Mucosa of descending colon (tissue), 3 donors: ENCODE data around the gene OSBP. TPM values are rescaled to one million over a fixed set of nuclear protein-coding genes. Genes with fewer than 3 reads are reported as not detected.

Source experiments
- ATAC-seq: fragments of 200-7000 bp; cut with Tn5 transposase; one replicate; pipeline ENCODE4 v1.9.1; 2020; ENCODE audit warnings: mild to moderate bottlenecking, moderate library complexity
- DNase-seq, 3 donors: peaks; one replicate each; pipeline ENCODE4 v3.0.0-alpha.2; 2020
- H3K36me3 ChIP-seq: fragments of 200-600 bp; one replicate; pipeline ENCODE4 v1.8.0; 2021; ENCODE audit warnings: low read depth, mild to moderate bottlenecking
- H3K4me1 ChIP-seq: fragments of 200-600 bp; one replicate; pipeline ENCODE4 v1.8.0; 2021; ENCODE audit warnings: low read depth, mild to moderate bottlenecking
- H3K4me3 ChIP-seq: fragments of 200-600 bp; one replicate; pipeline ENCODE4 v1.8.0; 2021; ENCODE audit warnings: mild to moderate bottlenecking
- H3K9me3 ChIP-seq: fragments of 200-600 bp; one replicate; pipeline ENCODE4 v1.8.0; 2021; ENCODE audit warnings: mild to moderate bottlenecking
- intact Hi-C, 2 donors: fragments of 100-400 bp; cut with DNase I in 1 of 2; cut with micrococcal nuclease in 1 of 2; formaldehyde crosslinking; loops; one replicate each; pipeline versions ENCODE4 v1.11.0 to v1.11.1; 2022; cut with DNase I, micrococcal nuclease
- long read RNA-seq, 2 donors: library from polyadenylated mRNA; unstranded; transcript quantifications; one replicate each; pipeline ENCODE4 v2.0.0, GENCODE V29; 2019 to 2021
- total RNA-seq, 3 donors: library from RNA; stranded (reverse); fragmentation: NEBNext Ultra II Directional in 2 of 3; extraction: Animal tissue kit (Norgen Biotek cat#: 25700) in 2 of 3; gene quantifications; one replicate each; pipeline versions ENCODE4 v1.2.1 to v1.2.4, GENCODE V29; 2021 to 2023
- TF ChIP-seq, protein P1 (sequence below): fragments of 200-600 bp; IDR thresholded peaks from one replicate; pipeline ENCODE4 v1.8.0; 2022; ENCODE audit warnings: antibody characterized with exemption, mild to moderate bottlenecking
- donor health status: DM: no; HTN: no; CAD: no; lungs with moderate emphysema.
- donor health status: DM: no; HTN: no; CAD: no.
- donor health status: DM: no; HTN: yes; CAD: no.

Gene OSBP, protein sequence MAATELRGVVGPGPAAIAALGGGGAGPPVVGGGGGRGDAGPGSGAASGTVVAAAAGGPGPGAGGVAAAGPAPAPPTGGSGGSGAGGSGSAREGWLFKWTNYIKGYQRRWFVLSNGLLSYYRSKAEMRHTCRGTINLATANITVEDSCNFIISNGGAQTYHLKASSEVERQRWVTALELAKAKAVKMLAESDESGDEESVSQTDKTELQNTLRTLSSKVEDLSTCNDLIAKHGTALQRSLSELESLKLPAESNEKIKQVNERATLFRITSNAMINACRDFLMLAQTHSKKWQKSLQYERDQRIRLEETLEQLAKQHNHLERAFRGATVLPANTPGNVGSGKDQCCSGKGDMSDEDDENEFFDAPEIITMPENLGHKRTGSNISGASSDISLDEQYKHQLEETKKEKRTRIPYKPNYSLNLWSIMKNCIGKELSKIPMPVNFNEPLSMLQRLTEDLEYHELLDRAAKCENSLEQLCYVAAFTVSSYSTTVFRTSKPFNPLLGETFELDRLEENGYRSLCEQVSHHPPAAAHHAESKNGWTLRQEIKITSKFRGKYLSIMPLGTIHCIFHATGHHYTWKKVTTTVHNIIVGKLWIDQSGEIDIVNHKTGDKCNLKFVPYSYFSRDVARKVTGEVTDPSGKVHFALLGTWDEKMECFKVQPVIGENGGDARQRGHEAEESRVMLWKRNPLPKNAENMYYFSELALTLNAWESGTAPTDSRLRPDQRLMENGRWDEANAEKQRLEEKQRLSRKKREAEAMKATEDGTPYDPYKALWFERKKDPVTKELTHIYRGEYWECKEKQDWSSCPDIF
- 10 to 100 TPM; 55.0 to 57.8 (median 55.9) TPM for total RNA-seq
- long read RNA-seq, donor 1, full-length matches to known transcripts: 56 of 87 reads
- long read RNA-seq, donor 1, partial matches to known transcripts: 28 of 87 reads
- long read RNA-seq, donor 1, other reads (novel, unspliced or antisense): 3 of 87 reads
- long read RNA-seq, donor 2, partial matches to known transcripts: 2 of 4 reads
- long read RNA-seq, donor 2, other reads (novel, unspliced or antisense): 2 of 4 reads

- H3K9me3 ChIP-seq: no peaks in the 10 kb centered on the region
- no peaks in the 10 kb centered on the region for H3K36me3 ChIP-seq
- TF ChIP-seq, protein P1, sequence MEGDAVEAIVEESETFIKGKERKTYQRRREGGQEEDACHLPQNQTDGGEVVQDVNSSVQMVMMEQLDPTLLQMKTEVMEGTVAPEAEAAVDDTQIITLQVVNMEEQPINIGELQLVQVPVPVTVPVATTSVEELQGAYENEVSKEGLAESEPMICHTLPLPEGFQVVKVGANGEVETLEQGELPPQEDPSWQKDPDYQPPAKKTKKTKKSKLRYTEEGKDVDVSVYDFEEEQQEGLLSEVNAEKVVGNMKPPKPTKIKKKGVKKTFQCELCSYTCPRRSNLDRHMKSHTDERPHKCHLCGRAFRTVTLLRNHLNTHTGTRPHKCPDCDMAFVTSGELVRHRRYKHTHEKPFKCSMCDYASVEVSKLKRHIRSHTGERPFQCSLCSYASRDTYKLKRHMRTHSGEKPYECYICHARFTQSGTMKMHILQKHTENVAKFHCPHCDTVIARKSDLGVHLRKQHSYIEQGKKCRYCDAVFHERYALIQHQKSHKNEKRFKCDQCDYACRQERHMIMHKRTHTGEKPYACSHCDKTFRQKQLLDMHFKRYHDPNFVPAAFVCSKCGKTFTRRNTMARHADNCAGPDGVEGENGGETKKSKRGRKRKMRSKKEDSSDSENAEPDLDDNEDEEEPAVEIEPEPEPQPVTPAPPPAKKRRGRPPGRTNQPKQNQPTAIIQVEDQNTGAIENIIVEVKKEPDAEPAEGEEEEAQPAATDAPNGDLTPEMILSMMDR: no peak
- peak within 1 kb of the TSS; percentile 87 for H3K4me3 ChIP-seq
- ATAC-seq: peak; percentile 87
- peak; percentile 96 to 100 (median 98) for DNase-seq
- intact Hi-C loops: loop anchor here in 1 of 2 donors (10.0 kb wide), 1 partner anchor 49 kb away; the partner anchor contains the start of gene PATL1
- peaks cover 33% of the 10 kb centered on the region for H3K4me1 ChIP-seq
Measured at GRCh38 chr11:59615637-59616395, at the start of gene OSBP. Gene OSBP, minus strand, starts transcription at chr11:59615774. Its CDS starts 110 bp downstream, at chr11:59615664.

DNA sequence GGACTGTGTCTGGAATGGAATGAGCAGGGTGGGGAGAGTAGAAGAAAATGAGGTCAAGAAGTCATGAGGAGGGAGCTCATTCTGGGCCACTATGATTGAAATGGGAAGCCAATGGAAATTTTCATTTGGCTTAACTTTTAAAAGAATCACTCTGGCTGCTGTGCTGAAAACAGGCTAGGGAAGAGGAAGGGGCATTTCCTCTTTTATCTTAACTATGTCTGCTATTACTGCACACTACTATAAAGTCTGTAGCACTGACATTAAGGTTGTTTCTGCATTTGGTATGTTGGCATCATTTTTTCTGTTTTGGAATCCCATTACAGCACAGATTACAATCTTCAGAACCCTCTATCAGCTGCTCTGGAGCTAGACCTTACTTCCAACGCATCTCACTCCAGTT is 45.0 kb upstream of the OSBP start:
- intact Hi-C loops: loop anchor here in 1 of 2 donors (10.0 kb wide), 1 partner anchor 46 kb away; the partner anchor contains the start of gene OSBP
- H3K9me3 ChIP-seq: no peaks in the 10 kb centered on the region
- no peak overlapping the region for H3K4me3 ChIP-seq
- ATAC-seq (no peak), DNase-seq (no peak)
- TF ChIP-seq, protein P1: no peak
- peaks cover 11% of the 10 kb centered on the region for H3K36me3 ChIP-seq
- H3K4me1 ChIP-seq: no peaks in the 10 kb centered on the region

- ATAC-seq (no peak), DNase-seq (no peak)
- H3K36me3 ChIP-seq: peaks cover 11% of the 10 kb centered on the region
- H3K9me3 ChIP-seq: no peaks in the 10 kb centered on the region
- H3K4me3 ChIP-seq: no peak overlapping the region
- H3K4me1 ChIP-seq: no peaks in the 10 kb centered on the region
- intact Hi-C loops: loop anchor here (10.0 kb wide), 2 partner anchors 45 to 55 kb away; partner anchors contain the start of gene OSBP (in 1 of the 2)
- TF ChIP-seq, protein P1: no peak
Measured at GRCh38 chr11:59659981-59660380, 44.4 kb upstream of the OSBP start.

- intact Hi-C loops: loop anchor here in 1 of 2 donors (10.0 kb wide), 1 partner anchor 53 kb away; no protein-coding TSS in a partner anchor
- Histone ChIP-seq H3K36me3 (peaks cover 20% of the 10 kb centered on the region), H3K4me3 (no peak overlapping the region), H3K9me3 (no peaks in the 10 kb centered on the region), H3K4me1 (no peaks in the 10 kb centered on the region)
- DNase-seq (no peak), ATAC-seq (no peak)
- TF ChIP-seq, protein P1: no peak
Measured at GRCh38 chr11:59658036-59658435, 42.5 kb upstream of the OSBP start.

- H3K4me3 ChIP-seq: no peak overlapping the region
- no peak for DNase-seq
- ATAC-seq: no peak
- intact Hi-C loops: loop anchor here in 1 of 2 donors (10.0 kb wide), 1 partner anchor 50 kb away; no protein-coding TSS in a partner anchor
- no peaks in the 10 kb centered on the region for H3K9me3 ChIP-seq
- no peaks in the 10 kb centered on the region for H3K4me1 ChIP-seq
- peaks cover 21% of the 10 kb centered on the region for H3K36me3 ChIP-seq
- TF ChIP-seq, protein P1: no peak
Measured at GRCh38 chr11:59654893-59655292, 39.3 kb upstream of the OSBP start.
